ENCODE data around the gene G3BP1.
A peak's percentile ranks its signal among the peaks of the same experiment; 100 is the strongest.
"Not testable (repeated sequence)": the region's sequence is repeated elsewhere in the genome, so short reads cannot be mapped to it uniquely, and the experiment has no call there.

G3BP1 gene

GRCh38 chr5:151771259-151772028 lies at the start of gene G3BP1:
TSS of gene G3BP1 (plus strand) at chr5:151771954. CDS start at chr5:151786621, 14,667 bp downstream.
- peaks cover 24% of the 10 kb centered on the region for H3K4me1 Mint-ChIP-seq
- H3K27ac Mint-ChIP-seq: no peak within 1 kb of the TSS
- ATAC-seq (peak; percentile 88), DNase-seq (ENCODE audit: low spot score in 2 of 2) (peak; percentile 92 to 99)
- H3K36me3 Mint-ChIP-seq: peaks cover 29% of the 10 kb centered on the region
- no peaks in the 10 kb centered on the region for H3K9me3 Mint-ChIP-seq
- H3K4me3 Mint-ChIP-seq: no peak within 1 kb of the TSS

GRCh38 chr5:151722546-151722945 lies 49.2 kb upstream of the G3BP1 start:
- H3K4me3 Mint-ChIP-seq: no peak overlapping the region
- H3K36me3 Mint-ChIP-seq: peaks cover 5% of the 10 kb centered on the region
- no peaks in the 10 kb centered on the region for H3K9me3 Mint-ChIP-seq
- no peaks in the 10 kb centered on the region for H3K4me1 Mint-ChIP-seq
- ATAC-seq (no peak), DNase-seq (ENCODE audit: low spot score in 2 of 2) (no peak)
- no peak overlapping the region for H3K27ac Mint-ChIP-seq

- H3K36me3 Mint-ChIP-seq: peaks cover 5% of the 10 kb centered on the region
- DNase-seq (ENCODE audit: low spot score in 2 of 2) (no peak), ATAC-seq (no peak)
- no peak overlapping the region for H3K4me3 Mint-ChIP-seq
- H3K9me3 Mint-ChIP-seq: no peaks in the 10 kb centered on the region
- no peaks in the 10 kb centered on the region for H3K4me1 Mint-ChIP-seq
- no peak overlapping the region for H3K27ac Mint-ChIP-seq
These were observed 47.4 kb upstream of the G3BP1 start for GRCh38 chr5:151724360-151724759.

GRCh38 chr5:151729597-151729996 lies 42.2 kb upstream of the G3BP1 start:
- not testable (repeated sequence) for ATAC-seq; H3K4me3 Mint-ChIP-seq; H3K27ac Mint-ChIP-seq; DNase-seq (ENCODE audit: low spot score in 2 of 2); H3K4me1 Mint-ChIP-seq; H3K9me3 Mint-ChIP-seq
- peaks cover 12% of the 10 kb centered on the region for H3K36me3 Mint-ChIP-seq

- H3K27ac Mint-ChIP-seq: no peak overlapping the region
- H3K9me3 Mint-ChIP-seq: peaks cover 3% of the 10 kb centered on the region
- no peak for DNase-seq (ENCODE audit: low spot score in 2 of 2)
- peaks cover 12% of the 10 kb centered on the region for H3K36me3 Mint-ChIP-seq
- H3K4me3 Mint-ChIP-seq: no peak overlapping the region
- no peaks in the 10 kb centered on the region for H3K4me1 Mint-ChIP-seq
- ATAC-seq: no peak
These were observed 41.4 kb upstream of the G3BP1 start for GRCh38 chr5:151730381-151730780.

GRCh38 chr5:151733358-151734063 lies 38.2 kb upstream of the G3BP1 start:
- no peak overlapping the region for H3K4me3 Mint-ChIP-seq
- H3K36me3 Mint-ChIP-seq: peaks cover 12% of the 10 kb centered on the region
- H3K4me1 Mint-ChIP-seq: no peaks in the 10 kb centered on the region

GRCh38 chr5:151734064-151734408 lies 37.7 kb upstream of the G3BP1 start:
- Mint-ChIP-seq H3K4me1 (no peaks in the 10 kb centered on the region), H3K27ac (no peak overlapping the region), H3K4me3 (no peak overlapping the region), H3K9me3 (peaks cover 3% of the 10 kb centered on the region), H3K36me3 (peaks cover 13% of the 10 kb centered on the region)
- ATAC-seq (no peak), DNase-seq (ENCODE audit: low spot score in 2 of 2) (no peak)

More at GRCh38 chr5:151733358-151734063, 38.2 kb upstream of the G3BP1 start:
- DNase-seq (ENCODE audit: low spot score in 2 of 2) (no peak), ATAC-seq (no peak)
- peaks cover 3% of the 10 kb centered on the region for H3K9me3 Mint-ChIP-seq
- no peak overlapping the region for H3K27ac Mint-ChIP-seq

- peaks cover 11% of the 10 kb centered on the region for H3K4me1 Mint-ChIP-seq
- DNase-seq (ENCODE audit: low spot score in 2 of 2) (no peak), ATAC-seq (no peak)
- peaks cover 13% of the 10 kb centered on the region for H3K36me3 Mint-ChIP-seq
- no peak overlapping the region for H3K27ac Mint-ChIP-seq
- H3K9me3 Mint-ChIP-seq: no peaks in the 10 kb centered on the region
- H3K4me3 Mint-ChIP-seq: no peak overlapping the region
These were observed 36.1 kb upstream of the G3BP1 start for GRCh38 chr5:151735646-151736045.

- no peak overlapping the region for H3K27ac Mint-ChIP-seq
- peaks cover 19% of the 10 kb centered on the region for H3K36me3 Mint-ChIP-seq
- no peaks in the 10 kb centered on the region for H3K9me3 Mint-ChIP-seq
- H3K4me3 Mint-ChIP-seq: no peak overlapping the region
- ATAC-seq: no peak
- no peak for DNase-seq (ENCODE audit: low spot score in 2 of 2)
- peaks cover 16% of the 10 kb centered on the region for H3K4me1 Mint-ChIP-seq
These were observed 34.3 kb upstream of the G3BP1 start for GRCh38 chr5:151737431-151737830.

GRCh38 chr5:151738125-151738848 lies 33.5 kb upstream of the G3BP1 start:
- no peak overlapping the region for H3K27ac Mint-ChIP-seq
- H3K9me3 Mint-ChIP-seq: no peaks in the 10 kb centered on the region

GRCh38 chr5:151739395-151739794 lies 32.4 kb upstream of the G3BP1 start:
- no peak for ATAC-seq
- peaks cover 32% of the 10 kb centered on the region for H3K36me3 Mint-ChIP-seq
- peaks cover 28% of the 10 kb centered on the region for H3K4me1 Mint-ChIP-seq
- H3K27ac Mint-ChIP-seq: no peak overlapping the region
- no peak overlapping the region for H3K4me3 Mint-ChIP-seq
- no peaks in the 10 kb centered on the region for H3K9me3 Mint-ChIP-seq
- DNase-seq (ENCODE audit: low spot score in 2 of 2): no peak

More at GRCh38 chr5:151738125-151738848, 33.5 kb upstream of the G3BP1 start:
- H3K36me3 Mint-ChIP-seq: peaks cover 26% of the 10 kb centered on the region
- H3K4me1 Mint-ChIP-seq: peaks cover 21% of the 10 kb centered on the region
- DNase-seq (ENCODE audit: low spot score in 2 of 2) (no peak), ATAC-seq (no peak)
- no peak overlapping the region for H3K4me3 Mint-ChIP-seq

- Mint-ChIP-seq H3K9me3 (no peaks in the 10 kb centered on the region), H3K36me3 (peaks cover 37% of the 10 kb centered on the region), H3K4me1 (peaks cover 34% of the 10 kb centered on the region), H3K4me3 (no peak overlapping the region), H3K27ac (peak overlapping the region; percentile 71)
- DNase-seq (ENCODE audit: low spot score in 2 of 2) (no peak), ATAC-seq (no peak)
These were observed 31.8 kb upstream of the G3BP1 start for GRCh38 chr5:151739939-151740335.

- Mint-ChIP-seq H3K9me3 (no peaks in the 10 kb centered on the region), H3K27ac (peak overlapping the region; percentile 71), H3K4me3 (no peak overlapping the region), H3K4me1 (peaks cover 39% of the 10 kb centered on the region), H3K36me3 (peaks cover 42% of the 10 kb centered on the region)
- DNase-seq (ENCODE audit: low spot score in 2 of 2): peak; percentile 26 to 62
- peak; percentile 33 for ATAC-seq
These were observed 31.3 kb upstream of the G3BP1 start for GRCh38 chr5:151740336-151740942.

- H3K9me3 Mint-ChIP-seq: no peaks in the 10 kb centered on the region
- no peak overlapping the region for H3K27ac Mint-ChIP-seq
- H3K36me3 Mint-ChIP-seq: peaks cover 45% of the 10 kb centered on the region
- ATAC-seq (no peak), DNase-seq (ENCODE audit: low spot score in 2 of 2) (no peak)
- peaks cover 44% of the 10 kb centered on the region for H3K4me1 Mint-ChIP-seq
- H3K4me3 Mint-ChIP-seq: no peak overlapping the region
These were observed 30.8 kb upstream of the G3BP1 start for GRCh38 chr5:151740958-151741373.
